Liver (tissue), 9 donors: Measurements from ENCODE around the gene PRODH. TPM values are rescaled to one million over a fixed set of nuclear protein-coding genes. Genes with fewer than 3 reads are reported as not detected.
"Not testable (repeated sequence)": the region's sequence is repeated elsewhere in the genome, so short reads cannot be mapped to it uniquely, and the experiment has no call there.

ENCODE experiments used
- DNase-seq: peaks from one replicate; pipeline ENCODE4 v3.0.0-alpha.2; 2017; ENCODE audit warnings: low spot score
- H3K27ac ChIP-seq, 2 donors: one replicate each; pipeline ENCODE4 v1.7.0; 2013; ENCODE audit warnings: inconsistent platforms in 2 of 2, low read length in 2 of 2, control low read depth in 1 of 2, low read depth in 1 of 2, mild to moderate bottlenecking in 1 of 2
- H3K27me3 ChIP-seq, 4 donors: one replicate each; pipeline versions ENCODE4 v1.6.1 to v1.7.0; 2013; ENCODE audit warnings: low read length in 3 of 4, inconsistent platforms in 1 of 4, mild to moderate bottlenecking in 1 of 4, moderate library complexity in 1 of 4; ENCODE audit not compliant: control insufficient read depth in 4 of 4, insufficient read depth in 4 of 4
- H3K36me3 ChIP-seq, 4 donors: one replicate each; pipeline versions ENCODE4 v1.6.1 to v1.7.0; 2013; ENCODE audit warnings: low read length in 3 of 4, mild to moderate bottlenecking in 3 of 4, low read depth in 1 of 4, moderate library complexity in 1 of 4; ENCODE audit not compliant: control insufficient read depth in 4 of 4, insufficient read depth in 3 of 4
- H3K4me1 ChIP-seq, 4 donors: one replicate each; pipeline versions ENCODE4 v1.6.1 to v1.7.0; 2013; ENCODE audit warnings: low read length in 3 of 4, mild to moderate bottlenecking in 3 of 4, moderate library complexity in 1 of 4; ENCODE audit not compliant: control insufficient read depth in 4 of 4, insufficient read depth in 4 of 4
- H3K4me3 ChIP-seq, 3 donors: one replicate each; pipeline versions ENCODE4 v1.6.1 to v1.7.0; 2013; ENCODE audit warnings: low read length in 3 of 3, control low read depth in 1 of 3, low read depth in 1 of 3, mild to moderate bottlenecking in 1 of 3
- H3K9ac ChIP-seq, 2 donors: one replicate each; pipeline ENCODE4 v1.7.0; 2013; ENCODE audit warnings: low read length in 2 of 2, mild to moderate bottlenecking in 2 of 2, moderate library complexity in 2 of 2, control low read depth in 1 of 2, low read depth in 1 of 2
- H3K9me3 ChIP-seq, 4 donors: one replicate each; pipeline versions ENCODE4 v1.6.1 to v1.7.0; 2013; ENCODE audit warnings: low read length in 3 of 4; ENCODE audit not compliant: control insufficient read depth in 4 of 4
- ATF3 ChIP-seq: IDR thresholded peaks from 2 replicates; pipeline ENCODE4 v1.6.1; 2016; ENCODE audit warnings: antibody characterized with exemption
- CTCF ChIP-seq: fragments of 150-350 bp; IDR thresholded peaks from 2 replicates; pipeline ENCODE4 v1.5.1; 2017; ENCODE audit warnings: improper control_type of control experiment, low read depth, low read length; ENCODE audit not compliant: missing input control
- EGR1 ChIP-seq, 2 donors: IDR thresholded peaks; 2 replicates each; pipeline ENCODE4 v1.6.1; 2016 to 2018; ENCODE audit warnings: antibody characterized with exemption in 2 of 2, low read depth in 2 of 2
- FOXA1 ChIP-seq: IDR thresholded peaks from 2 replicates; pipeline ENCODE4 v1.6.1; 2016; ENCODE audit warnings: antibody characterized with exemption
- FOXA2 ChIP-seq: IDR thresholded peaks from 2 replicates; pipeline ENCODE4 v1.6.1; 2016; ENCODE audit warnings: antibody characterized with exemption
- GABPA ChIP-seq, 2 donors: IDR thresholded peaks in 1 of 2; conservative IDR thresholded peaks in 1 of 2; 2 replicates each; pipeline ENCODE4 v1.6.1; 2016; ENCODE audit warnings: antibody characterized with exemption in 2 of 2, mild to moderate bottlenecking in 1 of 2, moderate library complexity in 1 of 2
- HNF4A ChIP-seq, 2 donors: conservative IDR thresholded peaks; 2 replicates each; pipeline ENCODE4 v1.6.1; 2016; ENCODE audit warnings: antibody characterized with exemption in 2 of 2, mild to moderate bottlenecking in 2 of 2
- HNF4G ChIP-seq: IDR thresholded peaks from 2 replicates; pipeline ENCODE4 v1.6.1; 2016; ENCODE audit warnings: antibody characterized with exemption
- JUND ChIP-seq, 2 donors: IDR thresholded peaks; 2 replicates each; pipeline ENCODE4 v1.6.1; 2016; ENCODE audit warnings: antibody characterized with exemption in 2 of 2
- NR2F2 ChIP-seq: IDR thresholded peaks from 2 replicates; pipeline ENCODE4 v1.6.1; 2016; ENCODE audit warnings: antibody characterized with exemption
- RAD21 ChIP-seq, 2 donors: IDR thresholded peaks; 2 replicates each; pipeline ENCODE4 v1.6.1; 2016; ENCODE audit warnings: antibody characterized with exemption in 2 of 2, mild to moderate bottlenecking in 2 of 2
- REST ChIP-seq: IDR thresholded peaks from 2 replicates; pipeline ENCODE4 v1.6.1; 2016; ENCODE audit warnings: antibody characterized with exemption, mild to moderate bottlenecking
- RXRA ChIP-seq, 2 donors: IDR thresholded peaks; 2 replicates each; pipeline ENCODE4 v1.6.1; 2017 to 2018; ENCODE audit warnings: antibody characterized with exemption in 2 of 2, mild to moderate bottlenecking in 1 of 2
- SP1 ChIP-seq: IDR thresholded peaks from 2 replicates; pipeline ENCODE4 v1.6.1; 2018; ENCODE audit warnings: antibody characterized with exemption, mild to moderate bottlenecking
- TAF1 ChIP-seq: conservative IDR thresholded peaks from 2 replicates; pipeline ENCODE4 v1.6.1; 2016; ENCODE audit warnings: antibody characterized with exemption, mild to moderate bottlenecking
- WGBS: extraction: QIAGEN DNeasy Blood & Tissue Kit; methylation state at CpG from one replicate; pipeline ENCODE4 v1.1.7; 2013; 5-methylcytosine and 5-hydroxymethylcytosine counted together
- polyA plus RNA-seq, 2 donors: library from polyadenylated mRNA; stranded (reverse) in 1 of 2; unstranded in 1 of 2; fragments of 200-250 nt in 1 of 2; fragments of >200 nt in 1 of 2; fragmentation: Nextera tagmentation in 1 of 2; extraction: Ambion mirVana in 1 of 2; gene quantifications; one replicate each; pipeline versions ENCODE4 v1.2.1 to v1.2.3, GENCODE V29; 2013 to 2015
- total RNA-seq, 2 donors: library from RNA; depleted of rRNA; stranded (reverse); fragments of >200 nt; gene quantifications; one replicate each; pipeline ENCODE4 v1.2.3, GENCODE V29; 2014
- donor health status: healthy.
- donor health status: healthy.
- donor health status: healthy.
- donor health status: healthy.
- donor health status: healthy.

Gene PRODH
- total and polyA plus RNA-seq, 4 donors, result 1.2 to 4.1 (median 1.6) TPM; not detected in 1

DNA sequence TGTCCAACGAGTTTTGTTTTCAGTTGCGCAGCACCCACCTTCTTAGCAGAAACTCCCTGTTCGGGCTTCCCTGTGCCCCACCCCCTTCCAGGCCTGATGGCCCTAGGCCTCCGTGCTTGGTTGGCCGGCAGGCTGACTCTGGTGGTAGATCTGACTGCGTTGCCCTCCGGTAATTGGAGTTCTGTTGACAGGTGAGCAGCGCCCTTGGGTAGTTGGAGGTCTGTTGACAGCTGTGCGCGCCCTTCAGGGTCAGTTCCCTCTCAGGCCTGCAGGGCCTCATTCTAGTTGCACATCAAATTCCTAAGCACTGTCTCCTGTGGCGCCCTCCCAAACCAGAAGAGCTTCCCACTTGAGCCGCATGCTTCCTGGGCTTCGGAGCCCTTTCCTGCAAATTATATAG, 29.2 kb downstream of the PRODH start:
- TF ChIP-seq NR2F2 (no peak), FOXA2 (no peak), ATF3 (no peak), JUND (IDR thresholded peaks at IDR 0.05) (no peak), RXRA (IDR thresholded peaks at IDR 0.05) (no peak)
- Histone ChIP-seq H3K4me3 (no peak overlapping the region), H3K27me3 (no peaks in the 10 kb centered on the region), H3K36me3 (no peaks in the 10 kb centered on the region), H3K9me3 (no peaks in the 10 kb centered on the region), H3K9ac (no peak overlapping the region), H3K4me1 (no peaks in the 10 kb centered on the region), H3K27ac (no peak overlapping the region)
- DNase-seq, result no peak
- WGBS, result no CpG with 5 or more reads among the region's 13 CpGs

DNA sequence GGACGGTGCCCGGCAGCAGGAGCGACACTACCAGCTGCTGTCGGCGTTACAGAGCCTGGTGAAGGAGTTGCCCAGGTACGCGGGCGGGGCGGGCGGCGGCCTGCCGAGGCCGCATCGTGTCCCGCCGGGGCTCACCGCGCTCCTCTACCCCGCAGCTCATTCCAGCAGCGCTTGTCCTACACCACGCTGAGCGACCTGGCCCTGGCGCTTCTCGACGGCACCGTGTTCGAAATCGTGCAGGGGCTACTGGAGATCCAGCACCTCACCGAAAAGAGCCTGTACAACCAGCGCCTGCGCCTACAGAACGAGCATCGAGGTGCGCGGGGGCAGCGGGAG, 29.7 kb downstream of the PRODH start:
- not testable (repeated sequence) for H3K9me3 ChIP-seq, H3K4me1 ChIP-seq, H3K4me3 ChIP-seq, H3K27ac ChIP-seq, H3K36me3 ChIP-seq, H3K27me3 ChIP-seq, H3K9ac ChIP-seq, DNase-seq
- no CpG with 5 or more reads among the region's 36 CpGs for WGBS

GRCh38 chr22:18905540-18906409, 30.3 kb downstream of the PRODH start, which contains the start of gene DGCR6:
Gene DGCR6, plus strand, starts transcription at chr22:18906320. Its CDS starts 55 bp downstream, at chr22:18906375.
- Histone ChIP-seq H3K4me1 (no peaks in the 10 kb centered on the region), H3K27me3 (no peaks in the 10 kb centered on the region), H3K36me3 (no peaks in the 10 kb centered on the region), H3K9ac (no peak within 1 kb of the TSS), H3K27ac (no peak within 1 kb of the TSS), H3K4me3 (no peak within 1 kb of the TSS), H3K9me3 (no peaks in the 10 kb centered on the region)
- no CpG with 5 or more reads among the region's 77 CpGs for WGBS
- no peak for DNase-seq
- TF ChIP-seq FOXA2 (no peak), NR2F2 (no peak), HNF4G (no peak), GABPA (IDR thresholded peaks at IDR 0.05 in 1 of 2, conservative IDR thresholded peaks at IDR 0.05 in 1 of 2) (no peak), ATF3 (no peak), RXRA (IDR thresholded peaks at IDR 0.05) (no peak), SP1 (no peak), FOXA1 (no peak), CTCF (no peak), JUND (IDR thresholded peaks at IDR 0.05) (no peak), TAF1 (no peak), HNF4A (conservative IDR thresholded peaks at IDR 0.05) (no peak), EGR1 (IDR thresholded peaks at IDR 0.05; ENCODE audit: low read depth in 2 of 2) (no peak), RAD21 (IDR thresholded peaks at IDR 0.05) (no peak), REST (no peak)

GRCh38 chr22:18896037-18896657, 39.9 kb downstream of the PRODH start:
- not testable (repeated sequence) for H3K27ac ChIP-seq

More at GRCh38 chr22:18896037-18896657, 39.9 kb downstream of the PRODH start:
- H3K36me3 ChIP-seq, DNase-seq, H3K9ac ChIP-seq, H3K4me3 ChIP-seq, H3K9me3 ChIP-seq, H3K27me3 ChIP-seq, H3K4me1 ChIP-seq: not testable (repeated sequence)
- WGBS, result 91% methylated on average over 6 of the region's 7 CpGs
